ENCODE measurements around the gene TOR2A.
"Not testable (repeated sequence)": the region's sequence is repeated elsewhere in the genome, so short reads cannot be mapped to it uniquely, and the experiment has no call there.

Gene TOR2A

DNA sequence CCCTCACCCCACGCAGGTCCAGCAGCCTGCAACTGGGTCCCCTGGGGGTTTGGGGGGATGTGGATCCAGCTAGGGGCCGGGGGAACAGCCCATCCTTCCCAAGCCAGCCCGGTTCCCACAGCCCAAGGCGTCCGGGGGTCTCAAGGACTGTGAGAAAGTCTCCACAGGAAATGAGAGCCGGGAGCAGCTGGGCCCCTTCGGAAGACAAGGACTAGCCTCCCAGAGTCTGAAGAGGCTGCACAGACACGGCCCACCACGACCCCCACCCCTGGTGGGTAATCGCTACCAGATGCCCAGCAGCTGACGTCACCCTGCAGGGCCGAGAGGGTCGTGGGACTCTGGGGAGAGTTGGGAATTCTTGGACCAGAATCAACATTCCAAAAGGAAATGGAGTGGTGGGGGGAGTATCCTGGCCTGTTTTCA, 32.8 kb upstream of the TOR2A start:
- no peak for DNase-seq

DNA sequence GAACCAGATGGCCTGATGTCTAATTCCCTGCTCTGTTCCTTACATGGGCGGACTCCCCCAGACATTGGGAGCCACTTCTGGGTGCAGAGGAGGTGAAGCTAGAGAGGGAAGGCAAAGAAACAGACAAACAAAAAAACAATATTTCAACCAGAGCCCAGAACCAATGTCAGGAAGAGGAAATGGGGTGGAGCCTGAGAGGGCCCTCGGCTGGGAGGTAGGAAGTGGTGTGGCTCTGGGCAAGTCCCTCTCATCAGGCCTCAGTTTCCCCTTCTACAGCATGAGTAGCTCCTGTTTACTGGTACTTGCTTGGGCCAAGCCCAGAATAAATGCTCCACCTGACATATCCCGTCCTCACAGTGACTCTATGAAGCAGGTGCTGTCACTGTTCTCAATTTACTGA, 32.3 kb upstream of the TOR2A start:
- no peak for DNase-seq

DNA sequence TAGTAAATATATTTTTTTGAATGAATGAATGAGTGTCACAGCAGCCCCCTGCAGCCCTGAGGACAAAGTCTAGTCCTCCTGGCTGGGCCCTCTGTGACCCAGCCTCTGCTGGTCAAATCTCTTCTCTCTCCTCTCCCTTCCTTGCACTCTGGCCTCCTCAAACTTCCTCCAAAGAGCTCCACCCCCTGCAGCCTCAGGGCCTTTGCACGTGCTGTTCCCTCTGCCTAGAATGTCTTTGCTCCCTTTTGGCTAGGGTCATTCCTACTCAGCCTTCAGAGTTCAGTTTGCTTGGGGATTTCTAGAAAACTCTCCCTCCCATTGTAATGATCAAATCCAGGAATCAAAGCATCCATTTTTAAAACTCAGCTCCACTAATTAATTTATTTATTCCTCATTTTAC, 30.3 kb upstream of the TOR2A start:
- DNase-seq: no peak

DNA sequence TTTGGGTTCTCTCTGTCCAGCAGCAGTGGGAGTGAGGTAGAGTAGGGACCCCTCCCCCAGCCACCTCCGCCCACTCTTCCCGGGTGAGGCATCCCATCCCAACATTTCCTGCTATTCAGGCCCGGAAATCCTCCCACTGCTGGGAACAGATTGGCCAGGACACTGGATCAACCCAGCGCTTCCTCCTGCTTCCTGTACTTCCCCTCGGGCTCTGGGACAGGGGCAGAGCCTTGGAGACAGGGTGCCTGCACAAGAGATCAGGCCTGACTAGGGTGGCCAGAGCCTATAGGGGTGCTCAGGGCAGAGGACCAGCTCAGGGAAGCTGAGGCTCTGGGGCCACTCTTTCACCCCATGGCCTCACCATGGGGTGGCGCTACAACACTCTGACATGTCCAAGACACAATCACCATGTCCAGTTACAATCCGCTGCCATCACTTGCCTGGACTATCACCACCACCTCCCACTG, 28.9 kb upstream of the TOR2A start:
- no peak for DNase-seq

DNA sequence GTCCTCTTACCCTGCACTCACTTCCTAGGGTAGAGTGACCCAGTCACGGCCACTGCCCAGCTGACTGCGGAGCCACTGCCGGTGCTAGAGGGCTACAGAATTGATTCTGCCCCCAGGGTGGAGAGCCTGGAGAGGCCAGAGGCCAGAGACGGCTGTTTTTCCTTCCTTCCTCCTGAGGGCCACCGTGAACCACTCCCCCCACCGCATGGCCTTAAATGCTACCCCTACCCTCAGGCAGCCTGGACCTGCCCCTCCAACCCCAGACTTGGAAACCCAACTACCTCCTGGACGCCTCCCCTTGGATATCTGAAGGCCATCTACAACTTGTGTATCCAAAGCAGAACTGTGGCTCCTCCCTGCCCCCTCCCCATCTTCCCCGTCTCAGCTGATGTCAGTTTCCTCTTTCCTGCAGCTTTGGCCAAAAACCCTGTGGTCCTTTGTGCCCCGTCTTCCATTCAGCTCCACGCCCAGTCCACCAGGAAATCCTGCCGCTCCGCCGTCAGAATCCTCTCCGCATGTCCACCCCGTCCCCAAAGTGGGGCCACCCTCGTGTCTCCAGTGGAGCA, 27.1 kb upstream of the TOR2A start:
- no peak for DNase-seq

DNA sequence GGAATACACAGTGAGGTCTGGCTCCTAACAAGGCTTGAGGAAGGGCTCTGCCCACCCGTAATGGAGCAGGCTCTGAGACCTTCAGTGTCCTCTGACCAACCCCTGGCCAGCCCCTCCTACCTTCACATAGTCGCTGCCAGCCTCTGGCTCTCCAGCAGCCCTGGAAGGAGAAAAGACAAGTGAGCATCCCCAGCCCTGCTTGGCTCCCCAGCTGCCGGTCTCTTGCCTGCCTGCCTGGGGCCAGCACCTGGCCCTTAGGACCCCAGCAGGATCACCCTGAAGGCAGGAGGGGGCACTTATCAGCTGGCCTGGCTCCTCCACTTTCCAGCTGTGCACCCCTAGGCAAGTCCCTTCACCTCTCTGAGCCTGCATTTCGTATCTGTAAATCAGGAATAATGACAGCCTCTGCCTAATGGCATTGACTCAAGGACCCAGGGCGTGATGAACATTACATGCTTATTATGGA, 26.4 kb upstream of the TOR2A start:
- no peak for DNase-seq

DNA sequence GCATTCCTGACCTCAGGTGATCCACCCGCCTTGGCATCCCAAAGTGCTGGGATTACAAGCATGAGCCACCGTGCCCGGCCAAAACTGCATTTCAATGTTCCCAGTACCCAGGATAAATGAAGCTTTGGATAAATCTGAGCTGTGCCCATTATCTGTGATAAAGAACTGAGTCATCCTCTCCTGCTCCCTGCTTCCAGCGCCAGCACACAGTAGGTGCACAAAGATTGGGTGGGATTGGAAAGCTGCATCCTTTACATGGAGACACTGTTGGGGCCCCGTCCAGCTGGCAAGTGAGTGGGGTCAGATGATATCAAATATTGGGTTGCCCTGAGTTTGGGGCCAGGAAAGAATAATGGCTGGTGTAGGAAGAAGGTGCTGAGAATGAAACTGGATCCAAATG, 26.0 kb upstream of the TOR2A start:
- no peak for DNase-seq

DNA sequence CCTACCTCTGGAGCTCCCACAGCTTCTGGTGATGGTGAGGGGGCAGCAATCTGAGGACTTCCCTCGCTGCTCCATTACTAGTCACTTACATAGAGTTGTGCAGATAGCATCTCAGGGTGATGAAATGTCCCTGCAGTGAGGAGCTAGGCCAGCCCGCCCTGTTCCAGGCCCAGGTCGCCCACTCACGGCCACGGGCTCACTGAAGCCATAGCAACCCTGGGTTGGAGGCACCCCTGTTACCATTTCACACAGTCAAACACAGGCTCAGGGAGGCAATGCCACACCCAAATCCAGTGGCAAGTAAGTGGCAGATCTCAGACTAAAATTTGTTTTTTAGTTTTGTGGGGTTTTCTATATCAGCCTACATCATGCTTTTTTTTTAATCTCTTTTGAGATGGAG, 23.7 kb upstream of the TOR2A start:
- DNase-seq: no peak

DNA sequence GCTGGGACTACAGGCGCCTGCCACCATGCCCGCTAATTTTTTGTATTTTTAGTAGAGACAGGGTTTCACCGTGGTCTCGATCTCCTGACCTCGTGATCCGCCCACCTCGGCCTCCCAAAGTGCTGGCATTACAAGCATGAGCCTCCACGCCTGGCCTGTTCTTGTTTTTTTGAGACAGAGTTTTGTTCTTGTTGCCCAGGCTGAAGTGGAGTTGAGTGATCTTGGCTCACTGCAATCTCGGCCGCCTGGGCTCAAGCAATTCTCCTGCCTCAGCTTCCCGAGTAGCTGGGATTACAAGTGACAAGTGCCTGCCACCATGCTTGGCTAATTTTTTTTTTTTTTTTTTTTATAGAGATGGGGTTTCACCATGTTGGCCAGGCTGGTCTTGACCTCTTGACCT, 21.7 kb upstream of the TOR2A start:
- DNase-seq: not testable (repeated sequence)

DNA sequence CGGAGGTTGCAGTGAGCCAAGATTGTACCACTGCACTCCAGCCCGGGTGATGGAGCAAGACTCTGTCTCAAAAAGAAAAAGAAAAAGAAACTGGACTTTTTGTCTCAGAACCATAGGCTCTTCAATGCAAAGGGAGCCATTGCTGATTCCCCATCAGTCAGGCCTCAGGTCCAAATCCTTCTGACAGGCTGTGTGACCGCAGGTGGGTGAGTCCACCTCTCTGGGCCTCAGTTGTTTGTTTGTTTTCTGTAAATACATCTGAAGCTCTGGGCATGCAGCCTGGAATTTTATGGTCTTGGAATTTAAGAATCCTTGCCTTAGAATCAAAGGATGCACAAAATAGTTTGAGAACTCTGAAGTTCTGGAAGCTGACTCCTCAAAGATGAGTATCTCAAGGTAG, 21.1 kb upstream of the TOR2A start:
- no peak for DNase-seq

DNA sequence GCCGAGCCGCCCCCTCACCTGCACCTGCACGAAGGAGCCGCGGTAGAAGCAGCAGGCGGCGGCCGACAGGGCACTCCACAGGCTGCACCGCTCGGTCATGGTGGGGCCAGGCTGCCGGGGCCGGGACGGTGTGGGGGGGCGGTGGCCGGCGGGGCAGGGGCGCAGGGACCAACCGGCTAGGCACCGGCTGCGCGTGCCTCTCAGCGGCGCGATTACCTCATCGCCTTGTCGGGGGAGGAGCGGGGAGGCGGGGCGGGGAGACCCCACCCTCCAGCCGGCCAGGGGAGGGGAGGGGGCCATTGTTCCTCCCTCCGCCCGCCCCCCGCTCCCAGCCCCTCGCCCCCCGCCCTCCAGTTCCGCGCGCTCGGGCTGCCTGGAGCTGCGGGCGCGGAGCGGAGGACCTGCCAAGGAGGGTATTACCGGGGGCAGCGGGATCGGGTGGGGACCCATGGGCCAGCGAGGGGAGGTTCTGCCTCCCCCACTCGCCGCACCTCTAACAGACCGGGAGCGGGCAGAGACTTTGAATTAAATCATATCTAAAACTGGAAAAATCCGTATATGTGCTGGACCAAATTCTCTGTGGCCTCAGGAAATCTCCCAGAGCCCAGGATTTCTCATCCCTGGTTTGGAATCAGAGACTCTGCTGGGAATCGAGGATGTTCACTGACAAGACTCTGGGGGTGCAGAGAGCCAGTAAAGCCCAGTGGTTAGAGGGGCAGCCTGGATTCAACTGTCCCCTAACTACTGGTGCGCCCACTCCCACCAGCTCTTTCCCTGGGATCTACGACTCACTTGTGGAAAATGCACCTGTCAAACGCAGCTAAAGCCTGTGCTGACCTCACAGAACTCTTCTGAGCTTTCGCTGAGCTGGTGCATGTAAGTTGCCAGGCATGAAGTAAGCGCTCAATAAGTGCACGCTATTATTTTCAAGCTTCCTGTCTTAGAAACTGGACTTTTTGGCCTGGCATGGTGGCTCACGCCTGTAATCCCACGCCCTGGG, 20.3 kb upstream of the TOR2A start:
- DNase-seq: no peak

DNA sequence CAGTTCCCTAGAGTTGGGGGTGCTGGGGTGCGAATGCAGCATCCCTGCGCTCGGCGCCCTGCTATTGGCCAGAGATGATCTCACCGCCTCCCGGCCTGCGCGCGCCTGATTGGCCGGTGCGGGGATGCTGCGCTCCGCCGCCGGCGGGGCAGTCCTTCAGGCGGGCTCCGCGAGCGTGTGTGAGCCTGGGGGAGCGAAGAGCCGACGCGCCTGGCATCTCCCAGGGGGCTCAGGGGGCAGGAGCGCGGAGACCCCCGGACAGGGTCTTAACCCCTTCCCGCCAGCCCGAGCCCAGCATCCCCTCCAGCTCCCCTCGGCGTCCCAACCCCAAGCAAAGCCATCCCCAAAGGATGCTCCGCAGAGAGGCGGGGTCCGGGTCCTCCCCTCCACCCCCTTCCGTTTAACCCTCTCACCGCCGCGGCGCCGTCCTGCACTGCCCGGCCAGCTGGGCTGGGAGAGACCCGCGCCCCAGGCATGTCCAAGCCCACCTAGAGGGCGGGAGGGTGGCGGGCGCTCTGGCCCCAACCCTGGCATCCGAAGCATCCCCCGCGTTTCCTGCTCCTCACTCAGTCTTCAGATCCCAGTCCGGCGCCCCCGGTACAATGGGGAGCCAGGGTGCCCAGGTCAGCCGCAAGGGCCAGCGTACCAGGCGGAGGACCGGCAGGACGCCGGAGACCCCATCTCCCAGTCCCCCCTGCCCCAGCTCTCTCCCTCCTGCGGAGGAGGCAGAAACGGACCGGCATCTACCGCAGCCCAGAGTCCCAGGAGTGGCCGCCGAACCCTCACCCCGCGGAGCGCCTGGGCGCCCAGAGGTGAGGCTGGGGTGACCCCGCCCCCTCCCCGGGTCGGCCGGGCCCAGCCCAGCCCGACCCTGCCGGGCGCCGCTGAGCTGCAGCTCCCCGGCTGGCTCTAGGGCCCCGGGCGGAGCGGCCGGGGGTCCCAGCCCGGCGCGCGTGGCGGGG, 19.3 kb upstream of the TOR2A start:
- no peak for DNase-seq

DNA sequence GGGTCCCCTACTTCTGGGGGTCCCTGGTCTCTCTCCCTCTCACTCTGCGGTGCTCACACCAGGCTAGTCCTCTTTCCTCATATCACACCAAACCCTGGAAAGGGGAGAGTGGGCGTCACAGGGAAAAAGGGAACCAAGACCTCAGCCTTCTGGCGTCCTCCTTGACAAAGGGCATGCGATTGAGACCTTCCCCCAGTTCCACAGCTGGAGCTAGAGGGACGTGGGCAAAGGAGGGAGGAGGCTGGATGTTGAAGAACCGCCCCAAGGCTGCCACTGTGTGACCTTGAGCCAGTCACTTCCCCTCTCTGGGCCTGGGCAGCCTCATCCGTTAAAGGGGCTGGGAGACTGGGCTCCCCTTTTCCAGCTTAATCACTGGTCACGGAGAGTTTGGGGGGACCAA, 18.5 kb upstream of the TOR2A start:
- DNase-seq: no peak

DNA sequence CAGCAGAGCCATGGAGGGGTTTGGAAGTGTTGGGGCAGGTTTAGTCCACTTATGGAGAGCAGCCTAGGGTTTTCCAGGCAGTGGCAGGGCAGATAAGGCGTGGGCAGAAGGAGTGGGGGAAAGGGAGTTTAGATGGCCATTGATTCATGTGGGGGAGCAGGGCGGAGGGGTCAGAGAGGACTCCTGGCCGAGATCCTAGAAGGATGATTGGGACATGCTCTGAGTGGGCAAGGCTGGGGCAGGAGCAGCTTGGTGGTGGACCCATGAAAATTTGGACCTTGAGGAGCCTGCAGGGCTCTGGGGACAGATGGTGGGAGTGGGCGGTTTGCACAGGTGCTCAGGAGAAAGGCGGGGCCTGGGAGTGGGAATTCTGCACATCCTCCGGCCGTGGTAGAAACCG, 18.1 kb upstream of the TOR2A start:
- DNase-seq: no peak

DNA sequence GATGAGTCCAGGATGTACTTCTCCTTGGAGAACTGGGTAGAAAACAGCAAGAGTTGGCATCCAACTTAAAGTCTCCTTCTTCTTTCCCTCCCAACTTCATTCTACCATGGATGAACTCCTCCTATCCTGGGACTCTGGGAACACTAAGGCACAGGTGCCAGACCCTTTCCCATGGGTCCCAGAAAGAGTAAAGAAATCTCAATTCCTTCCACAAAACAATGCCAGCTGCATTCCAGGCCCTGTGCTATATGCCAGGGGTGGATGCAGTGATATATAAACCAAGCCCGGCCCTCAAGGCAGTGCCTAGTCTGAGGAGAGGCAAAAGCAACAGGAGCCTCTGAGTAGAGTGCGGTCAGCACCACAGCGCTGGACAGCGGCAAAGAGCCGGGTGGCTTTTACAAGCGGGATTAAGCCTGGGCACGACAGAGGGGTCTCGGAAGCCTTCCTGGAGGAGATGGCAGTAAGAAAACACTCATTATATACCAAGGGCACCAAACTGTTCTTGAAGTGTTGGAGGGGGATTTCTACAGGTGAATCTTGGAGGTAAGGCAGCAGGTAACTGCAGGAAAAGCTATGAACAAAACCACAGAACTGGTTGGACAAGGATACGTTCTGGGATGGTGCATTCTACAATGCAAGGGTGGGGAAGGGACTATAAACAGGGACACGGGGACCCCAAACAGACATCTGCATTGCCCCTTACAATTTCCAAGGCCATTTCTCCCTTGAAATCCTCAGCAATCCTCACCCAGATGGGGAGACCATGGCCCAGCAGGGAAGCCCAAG, 16.4 kb upstream of the TOR2A start:
- DNase-seq: no peak

DNA sequence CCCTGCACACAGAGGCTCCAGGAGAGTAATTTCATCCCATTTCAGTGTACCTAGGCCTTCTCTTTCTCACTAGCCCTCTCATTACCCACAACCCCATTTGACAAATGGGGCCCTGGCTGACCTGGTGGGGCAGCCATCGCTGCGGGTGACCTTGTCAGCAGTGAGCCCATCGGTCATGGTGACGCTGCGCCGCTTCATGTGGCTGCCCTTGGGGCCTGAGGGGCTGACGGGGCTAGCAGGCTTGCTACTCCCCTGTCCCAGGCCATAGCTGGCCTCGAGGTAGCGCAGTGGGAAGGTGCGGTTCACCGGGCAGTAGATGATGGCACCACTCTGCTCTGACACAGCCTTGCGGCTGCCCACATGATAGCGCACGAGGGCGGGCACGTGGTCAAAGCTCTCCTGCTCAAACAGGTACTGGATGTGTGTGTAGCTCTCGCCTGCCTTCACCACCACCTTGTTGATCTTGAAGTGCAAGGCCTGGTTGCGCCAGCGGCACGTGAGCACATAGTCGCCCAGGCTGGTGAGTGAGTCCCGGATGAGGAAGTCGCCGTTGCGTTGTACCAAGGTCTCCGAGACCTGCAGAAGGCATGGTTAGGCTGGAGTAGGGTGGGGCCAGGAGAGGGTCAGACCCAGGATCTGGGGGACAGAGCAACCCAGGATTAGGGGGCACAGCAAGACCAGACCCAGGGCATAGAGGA, 14.1 kb upstream of the TOR2A start:
- DNase-seq: no peak

DNA sequence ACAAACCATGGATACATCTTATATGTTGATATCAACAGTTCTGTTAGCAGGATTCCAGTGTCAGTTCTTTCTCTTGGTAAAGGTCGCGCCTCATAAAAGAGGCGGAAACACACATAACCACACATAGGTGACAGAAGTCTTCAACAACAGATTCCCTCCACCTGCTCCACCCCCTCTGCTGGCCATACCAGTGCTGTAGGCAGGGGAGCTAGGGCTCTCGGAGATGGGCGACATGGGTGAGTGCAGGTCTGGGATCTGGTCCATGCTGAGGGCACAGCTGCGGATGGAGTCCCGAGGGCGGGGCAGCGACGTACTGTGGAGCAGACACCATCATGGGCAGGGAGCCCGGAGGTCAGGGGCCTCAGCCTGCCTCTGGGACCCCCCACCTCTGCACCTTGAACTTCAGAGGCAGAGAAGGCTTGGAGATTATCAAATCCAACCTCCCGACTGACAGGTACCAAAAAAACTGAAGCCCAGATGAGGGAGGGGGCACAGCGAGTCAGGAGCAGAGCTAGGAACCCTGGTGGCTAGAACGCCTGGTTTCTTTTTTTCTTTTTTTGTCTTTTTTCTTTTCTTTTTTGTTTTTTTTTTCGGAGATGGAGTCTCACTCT, 12.0 kb upstream of the TOR2A start:
- DNase-seq: no peak

DNA sequence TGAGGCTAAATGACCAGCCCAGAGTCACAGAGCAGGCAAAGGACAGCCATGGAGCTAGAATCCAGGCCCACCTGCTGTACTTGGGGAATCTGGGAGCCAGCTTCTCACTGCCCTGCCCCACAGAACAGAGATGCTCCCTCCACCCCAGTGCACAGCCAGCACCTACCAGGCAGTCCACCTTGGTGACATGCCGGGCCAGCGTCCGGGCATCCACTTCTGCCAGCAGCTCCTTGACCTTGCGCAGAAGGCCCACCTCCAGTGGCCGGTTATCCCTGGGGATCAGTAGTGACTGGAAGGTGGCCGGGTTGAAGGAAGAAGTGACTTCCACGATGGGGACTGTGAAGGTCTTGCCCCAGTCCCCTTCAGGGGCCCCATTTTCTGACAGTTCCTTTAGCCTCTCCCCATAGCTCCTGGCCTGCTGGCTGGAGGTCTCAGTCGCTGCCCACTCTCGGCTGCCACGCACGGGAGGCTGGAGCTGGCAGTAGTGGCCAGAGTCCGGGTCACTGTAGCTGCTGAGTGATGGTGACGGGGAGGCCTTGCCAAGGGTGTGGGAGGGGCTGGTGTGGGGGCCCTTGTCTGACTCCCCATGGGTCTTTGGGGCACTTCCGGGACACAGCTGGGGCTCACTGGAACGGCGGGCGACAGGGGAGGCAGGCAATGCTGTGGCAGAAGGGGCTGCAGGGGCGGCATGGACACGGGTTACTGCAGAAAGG, 9.5 kb upstream of the TOR2A start:
- no peak for DNase-seq

DNA sequence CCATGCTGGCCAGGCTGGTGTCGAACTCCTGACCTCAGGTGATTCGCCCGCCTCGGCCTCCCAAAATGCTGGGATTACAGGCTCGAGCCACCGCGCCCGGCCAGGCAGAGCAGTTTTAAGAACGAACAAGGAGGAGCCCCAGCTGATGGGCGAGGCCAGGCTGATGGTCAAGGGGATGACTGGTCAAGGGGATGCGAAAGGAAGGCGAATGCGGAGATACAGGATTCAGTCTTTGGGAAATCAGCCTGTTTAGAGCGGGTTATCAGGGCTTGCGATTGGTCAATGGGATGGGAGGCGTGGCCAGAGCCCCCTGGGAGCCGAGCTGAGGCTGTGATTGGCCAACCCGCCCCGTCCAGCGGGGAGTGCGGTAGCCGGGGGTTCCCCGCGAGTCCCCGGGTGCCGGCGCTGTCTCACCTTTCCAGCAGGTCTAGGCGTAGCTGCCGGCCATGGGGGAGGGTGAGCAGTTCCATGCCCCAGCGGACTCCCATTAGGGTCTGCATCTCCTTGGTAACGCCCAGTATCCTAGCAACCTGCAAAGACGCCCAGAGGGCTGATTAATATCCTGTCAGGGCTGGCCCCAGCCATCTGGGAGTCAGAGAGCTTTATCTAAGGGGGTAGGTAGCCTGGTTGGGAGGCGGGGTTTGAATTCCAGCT, 7.5 kb upstream of the TOR2A start:
- no peak for DNase-seq

Measured in NCI-H1092 treated with DMSO at 0.1 percent for 48 hours (cell line).